Cardiac muscle cell (in vitro differentiated cells and primary cell): ENCODE data around the gene SERPINA5. TPM values are rescaled to one million over a fixed set of nuclear protein-coding genes. Genes with fewer than 3 reads are reported as not detected.
A peak's percentile ranks its signal among the peaks of the same experiment; 100 is the strongest.

Experiments used
- DNase-seq, 2 donors: peaks; one replicate each; pipeline versions ENCODE4 v3.0.0 to v3.0.0-alpha.2; 2010 to 2017; ENCODE audit warnings: low read depth in 1 of 2, low spot score in 1 of 2
- H3K27ac ChIP-seq: fragments of 200-600 bp; sonication (generic); 2 replicates; pipeline ENCODE4 v1.5.1; 2016
- H3K27me3 ChIP-seq: fragments of 200-600 bp; sonication (generic); 2 replicates; pipeline ENCODE4 v1.6.0; 2016; ENCODE audit warnings: control low read depth
- H3K36me3 ChIP-seq: fragments of 200-600 bp; sonication (generic); 2 replicates; pipeline ENCODE4 v1.5.1; 2016; ENCODE audit warnings: control low read depth
- H3K4me1 ChIP-seq: fragments of 200-600 bp; sonication (generic); 2 replicates; pipeline ENCODE4 v1.8.1; 2017; ENCODE audit warnings: low read depth, mild to moderate bottlenecking, mixed run types
- H3K4me3 ChIP-seq: fragments of 200-600 bp; sonication (generic); 2 replicates; pipeline ENCODE4 v1.5.1; 2016; ENCODE audit warnings: mild to moderate bottlenecking
- H3K9me3 ChIP-seq: fragments of 200-600 bp; sonication (generic); 2 replicates; pipeline ENCODE4 v1.5.1; 2017; ENCODE audit warnings: low read depth, mild to moderate bottlenecking, control low read depth
- CTCF ChIP-seq: IDR thresholded peaks from 2 replicates; pipeline ENCODE4 v1.5.1; 2012; ENCODE audit warnings: low read depth, mild to moderate bottlenecking, low read length
- polyA plus RNA-seq: library from polyadenylated mRNA; unstranded; fragments of >200 nt; fragmentation: Nextera tagmentation; extraction: Ambion mirVana; gene quantifications from 2 replicates; pipeline ENCODE4 v1.2.1, GENCODE V29; 2016
- total RNA-seq: library from RNA; depleted of rRNA; stranded (reverse); fragments of >200 nt; gene quantifications from 2 replicates; pipeline ENCODE4 v1.2.3, GENCODE V29; 2016

Gene SERPINA5
- not detected in 2 replicates for total RNA-seq
- 0.56 TPM in 1 of 2 replicates, not detected in the other for polyA plus RNA-seq

GRCh38 chr14:94581127-94581999 is at the start of gene SERPINA5:
SERPINA5 (plus strand) TSS chr14:94581426; CDS start chr14:94587363, 5,937 bp downstream.
- no peaks in the 10 kb centered on the region for H3K9me3 ChIP-seq
- no peaks in the 10 kb centered on the region for H3K27me3 ChIP-seq
- H3K4me3 ChIP-seq = no peak within 1 kb of the TSS
- H3K4me1 ChIP-seq = no peaks in the 10 kb centered on the region
- no peak within 1 kb of the TSS for H3K27ac ChIP-seq
- no peak for TF ChIP-seq CTCF
- no peaks in the 10 kb centered on the region for H3K36me3 ChIP-seq
- DNase-seq = peak; percentile 46 to 73

GRCh38 chr14:94532447-94532846 is 48.8 kb upstream of the SERPINA5 start:
- peak in 1 of 2 donors; percentile 21 for DNase-seq
- no peaks in the 10 kb centered on the region for H3K36me3 ChIP-seq
- H3K27ac ChIP-seq = no peak overlapping the region
- no peaks in the 10 kb centered on the region for H3K9me3 ChIP-seq
- H3K4me3 ChIP-seq = no peak overlapping the region
- no peaks in the 10 kb centered on the region for H3K4me1 ChIP-seq
- no peak for TF ChIP-seq CTCF
- no peaks in the 10 kb centered on the region for H3K27me3 ChIP-seq

- Histone ChIP-seq H3K4me1 (no peaks in the 10 kb centered on the region), H3K27ac (no peak overlapping the region), H3K9me3 (no peaks in the 10 kb centered on the region), H3K4me3 (no peak overlapping the region), H3K36me3 (no peaks in the 10 kb centered on the region), H3K27me3 (no peaks in the 10 kb centered on the region)
- TF ChIP-seq CTCF = no peak
- DNase-seq = no peak
Observed at GRCh38 chr14:94535506-94535905, 45.7 kb upstream of the SERPINA5 start.

- Histone ChIP-seq H3K9me3 (no peaks in the 10 kb centered on the region), H3K27ac (no peak overlapping the region), H3K4me3 (no peak overlapping the region), H3K4me1 (no peaks in the 10 kb centered on the region), H3K36me3 (no peaks in the 10 kb centered on the region), H3K27me3 (no peaks in the 10 kb centered on the region)
- peak in 1 of 2 donors; percentile 20 for DNase-seq
- no peak for TF ChIP-seq CTCF
Observed at GRCh38 chr14:94536836-94537235, 44.4 kb upstream of the SERPINA5 start.

GRCh38 chr14:94538070-94538740 is 43.0 kb upstream of the SERPINA5 start:
- H3K9me3 ChIP-seq = no peaks in the 10 kb centered on the region
- no peak for DNase-seq
- no peak overlapping the region for H3K27ac ChIP-seq
- no peaks in the 10 kb centered on the region for H3K36me3 ChIP-seq
- TF ChIP-seq CTCF = no peak
- H3K27me3 ChIP-seq = no peaks in the 10 kb centered on the region
- H3K4me3 ChIP-seq = no peak overlapping the region
- H3K4me1 ChIP-seq = no peaks in the 10 kb centered on the region
